Common myeloid progenitor, CD34-positive (primary cell): Measurements from ENCODE around the gene KCTD4.

Source experiments
- CTCF ChIA-PET: fragments of 350-600 bp; sonication (Branson Sonifier 250); formaldehyde crosslinking; loops from one replicate; lab custom pipeline; 2021; ENCODE audit warnings: antibody characterized with exemption; lab: Charles Lee
- POLR2A ChIA-PET: fragments of 350-600 bp; sonication (Branson Sonifier 250); formaldehyde crosslinking; loops from one replicate; lab custom pipeline; 2021; ENCODE audit warnings: antibody characterized with exemption; lab: Charles Lee
- DNase-seq, 3 donors: peaks; one replicate each; pipeline versions ENCODE4 v3.0.0 to v3.0.0-alpha.2; 2013
- H3K27ac ChIP-seq, 2 experiments: 1 replicate in 1 of 2; 2 replicates in 1 of 2; pipeline ENCODE4 v1.7.0; 2013; ENCODE audit warnings: inconsistent platforms in 2 of 2, low read length in 2 of 2, mild to moderate bottlenecking in 2 of 2, low read depth in 1 of 2, moderate library complexity in 1 of 2; ENCODE audit not compliant: severe bottlenecking in 2 of 2, insufficient read depth in 1 of 2, poor library complexity in 1 of 2
- H3K27me3 ChIP-seq, 5 experiments: replicated peaks in 2 of 5; 1 replicate in 3 of 5; 2 replicates in 2 of 5; pipeline versions ENCODE4 v1.6.1 to v1.7.0; 2013; ENCODE audit warnings: low read length in 4 of 5, mild to moderate bottlenecking in 2 of 5, moderate library complexity in 2 of 5, inconsistent platforms in 1 of 5; ENCODE audit not compliant: insufficient read depth in 5 of 5, control insufficient read depth in 4 of 5
- H3K36me3 ChIP-seq, 4 experiments: 1 replicate in 2 of 4; 2 replicates in 2 of 4; pipeline versions ENCODE4 v1.6.1 to v1.7.0; 2013; ENCODE audit warnings: low read length in 3 of 4, control low read depth in 1 of 4, mild to moderate bottlenecking in 1 of 4; ENCODE audit not compliant: control insufficient read depth in 4 of 4, insufficient read depth in 4 of 4
- H3K4me1 ChIP-seq, 4 experiments: 1 replicate in 3 of 4; 2 replicates in 1 of 4; pipeline versions ENCODE4 v1.6.1 to v1.7.1; 2013; ENCODE audit warnings: low read length in 3 of 4, mild to moderate bottlenecking in 3 of 4, control low read depth in 1 of 4, inconsistent platforms in 1 of 4, moderate library complexity in 1 of 4; ENCODE audit not compliant: control insufficient read depth in 4 of 4, insufficient read depth in 4 of 4; ENCODE audit errors: control extremely low read depth in 1 of 4
- H3K4me3 ChIP-seq, 7 experiments: 1 replicate in 4 of 7; 2 replicates in 3 of 7; pipeline versions ENCODE4 v1.5.1 to v1.7.0; 2013; ENCODE audit warnings: mild to moderate bottlenecking in 7 of 7, low read length in 6 of 7, moderate library complexity in 6 of 7, inconsistent platforms in 2 of 7, low read depth in 2 of 7, control low read depth in 1 of 7; ENCODE audit not compliant: insufficient read depth in 4 of 7, control insufficient read depth in 1 of 7; ENCODE audit errors: extremely low read depth in 1 of 7
- H3K9me3 ChIP-seq, 5 experiments: 1 replicate in 4 of 5; 2 replicates in 1 of 5; pipeline versions ENCODE4 v1.6.1 to v1.7.1; 2013; ENCODE audit warnings: low read length in 4 of 5, mild to moderate bottlenecking in 2 of 5, inconsistent platforms in 1 of 5, low read depth in 1 of 5, moderate library complexity in 1 of 5; ENCODE audit not compliant: control insufficient read depth in 4 of 5, insufficient read depth in 2 of 5; ENCODE audit errors: control extremely low read depth in 1 of 5
- WGBS: methylation state at CpG from one replicate; pipeline ENCODE4 v1.1.5; 2013; ENCODE audit not compliant: insufficient coverage; 5-methylcytosine and 5-hydroxymethylcytosine counted together

Gene KCTD4

DNA sequence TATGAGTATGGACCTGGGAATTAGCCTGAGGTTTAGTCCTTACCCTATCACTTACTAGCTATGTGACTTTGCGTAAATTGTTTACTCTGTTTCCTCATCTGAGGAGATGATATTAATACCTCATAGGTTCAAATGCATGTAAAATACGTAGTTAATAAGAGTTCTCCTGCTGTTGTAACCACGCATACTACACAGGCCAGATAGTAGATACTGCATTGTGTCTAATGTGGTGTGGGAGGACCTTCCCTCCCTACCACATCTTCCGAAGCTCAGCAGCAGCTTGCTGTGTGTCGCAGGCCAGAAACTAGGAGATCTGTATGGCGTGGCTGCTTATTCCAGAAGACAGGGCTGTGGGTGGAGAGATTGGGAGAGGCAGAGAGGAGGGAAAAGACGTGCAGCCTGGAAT is 57.5 kb downstream of the KCTD4 start:
- POLR2A ChIA-PET: no interaction called here

More for the DNA sequence above, 57.5 kb downstream of the KCTD4 start:
- no peak for DNase-seq
- Histone ChIP-seq H3K36me3 (peaks cover 7 to 25% (median 18%) of the 10 kb centered on the region in 4 experiments), H3K9me3 (peaks cover 0 to 2% (median 0%) of the 10 kb centered on the region in 5 experiments), H3K4me3 (no peak overlapping the region), H3K27ac (no peak overlapping the region), H3K4me1 (no peaks in the 10 kb centered on the region), H3K27me3 (no peaks in the 10 kb centered on the region)
- CTCF ChIA-PET: interaction anchor here (1.2 kb wide), 1 partner anchor 16 kb away, joined by 3 read pairs; no protein-coding TSS in a partner anchor
- WGBS: 100% methylated on average over 2 of the region's 7 CpGs
